GM12864 (cell line): Measurements from ENCODE around the gene TBC1D2.

Source experiments
- DNase-seq: peaks from one replicate; pipeline ENCODE4 v3.0.0-alpha.2; 2011; ENCODE audit warnings: low read depth
- H3K4me3 ChIP-seq: 2 replicates; pipeline ENCODE4 v1.5.1; 2011; ENCODE audit warnings: mild to moderate bottlenecking, low read depth, low read length, control low read depth
- TF ChIP-seq, protein P1 (sequence below): IDR thresholded peaks from 2 replicates; pipeline ENCODE4 v1.5.1; 2011; ENCODE audit warnings: low read depth, mild to moderate bottlenecking, moderate library complexity, low read length, control low read depth, inconsistent platforms; ENCODE audit errors: missing control alignments

TBC1D2 gene

DNA sequence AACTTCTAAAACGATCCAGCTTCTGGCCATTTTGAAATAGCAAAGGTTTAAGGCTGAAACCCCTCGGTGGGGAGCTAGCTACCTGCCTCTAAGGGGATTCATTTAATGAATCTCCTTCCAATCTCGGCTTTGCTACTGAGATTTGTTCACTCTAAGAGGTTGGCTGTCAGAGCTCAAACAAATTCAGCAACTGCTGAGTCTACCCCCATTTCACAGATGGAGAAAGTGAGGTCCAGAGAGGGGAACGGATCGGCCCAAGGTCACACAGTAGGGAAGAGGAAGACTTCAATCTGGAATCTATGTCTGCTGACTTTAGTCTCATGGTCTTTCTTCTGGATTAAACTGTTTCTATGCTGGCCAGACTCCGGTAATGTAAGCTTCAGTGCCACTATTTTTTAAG, 66.0 kb downstream of the TBC1D2 start:
- DNase-seq: no peak
- TF ChIP-seq, protein P1, sequence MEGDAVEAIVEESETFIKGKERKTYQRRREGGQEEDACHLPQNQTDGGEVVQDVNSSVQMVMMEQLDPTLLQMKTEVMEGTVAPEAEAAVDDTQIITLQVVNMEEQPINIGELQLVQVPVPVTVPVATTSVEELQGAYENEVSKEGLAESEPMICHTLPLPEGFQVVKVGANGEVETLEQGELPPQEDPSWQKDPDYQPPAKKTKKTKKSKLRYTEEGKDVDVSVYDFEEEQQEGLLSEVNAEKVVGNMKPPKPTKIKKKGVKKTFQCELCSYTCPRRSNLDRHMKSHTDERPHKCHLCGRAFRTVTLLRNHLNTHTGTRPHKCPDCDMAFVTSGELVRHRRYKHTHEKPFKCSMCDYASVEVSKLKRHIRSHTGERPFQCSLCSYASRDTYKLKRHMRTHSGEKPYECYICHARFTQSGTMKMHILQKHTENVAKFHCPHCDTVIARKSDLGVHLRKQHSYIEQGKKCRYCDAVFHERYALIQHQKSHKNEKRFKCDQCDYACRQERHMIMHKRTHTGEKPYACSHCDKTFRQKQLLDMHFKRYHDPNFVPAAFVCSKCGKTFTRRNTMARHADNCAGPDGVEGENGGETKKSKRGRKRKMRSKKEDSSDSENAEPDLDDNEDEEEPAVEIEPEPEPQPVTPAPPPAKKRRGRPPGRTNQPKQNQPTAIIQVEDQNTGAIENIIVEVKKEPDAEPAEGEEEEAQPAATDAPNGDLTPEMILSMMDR: no peak
- H3K4me3 ChIP-seq: no peak overlapping the region

DNA sequence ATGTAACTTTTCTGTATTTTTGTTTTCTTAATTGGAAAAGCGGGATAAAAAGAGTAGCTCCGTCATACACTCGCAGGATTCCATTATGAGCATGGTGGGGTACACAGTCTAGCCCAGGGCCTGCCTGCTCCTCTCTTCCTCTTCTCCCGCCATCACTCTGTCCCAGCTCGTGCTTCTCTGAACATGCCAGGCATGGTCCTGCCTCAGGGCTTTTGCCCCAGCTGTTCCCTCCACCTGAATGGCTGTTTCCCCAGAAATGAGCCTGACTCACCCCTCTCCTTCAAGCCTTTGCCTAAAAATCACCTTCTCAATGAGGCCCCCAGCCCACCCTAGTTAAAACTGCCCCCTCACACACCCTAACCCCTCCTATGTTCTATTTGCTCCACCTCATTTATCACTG, 67.5 kb downstream of the TBC1D2 start:
- H3K4me3 ChIP-seq: no peak overlapping the region
- no peak for DNase-seq
- TF ChIP-seq, protein P1: no peak

DNA sequence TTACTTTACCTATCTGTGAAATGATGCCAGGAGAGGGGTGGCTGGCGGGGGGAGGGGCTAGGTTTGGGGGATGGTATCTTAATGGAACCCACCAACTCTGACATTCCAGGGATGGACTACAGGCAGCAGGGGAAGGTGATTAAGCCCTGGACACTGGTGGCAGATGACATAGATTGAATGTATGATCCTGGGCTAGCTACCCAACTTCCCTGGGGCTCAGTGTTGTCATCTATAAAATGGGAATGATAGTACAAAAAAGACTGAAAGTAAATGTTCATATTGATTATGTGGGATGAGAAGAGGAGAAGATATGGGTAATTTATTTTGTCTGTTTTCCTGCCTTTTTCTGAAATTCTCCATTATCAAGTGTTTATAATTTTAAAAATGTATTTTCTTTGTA, 69.2 kb downstream of the TBC1D2 start:
- TF ChIP-seq, protein P1: no peak
- DNase-seq: no peak
- H3K4me3 ChIP-seq: no peak overlapping the region

DNA sequence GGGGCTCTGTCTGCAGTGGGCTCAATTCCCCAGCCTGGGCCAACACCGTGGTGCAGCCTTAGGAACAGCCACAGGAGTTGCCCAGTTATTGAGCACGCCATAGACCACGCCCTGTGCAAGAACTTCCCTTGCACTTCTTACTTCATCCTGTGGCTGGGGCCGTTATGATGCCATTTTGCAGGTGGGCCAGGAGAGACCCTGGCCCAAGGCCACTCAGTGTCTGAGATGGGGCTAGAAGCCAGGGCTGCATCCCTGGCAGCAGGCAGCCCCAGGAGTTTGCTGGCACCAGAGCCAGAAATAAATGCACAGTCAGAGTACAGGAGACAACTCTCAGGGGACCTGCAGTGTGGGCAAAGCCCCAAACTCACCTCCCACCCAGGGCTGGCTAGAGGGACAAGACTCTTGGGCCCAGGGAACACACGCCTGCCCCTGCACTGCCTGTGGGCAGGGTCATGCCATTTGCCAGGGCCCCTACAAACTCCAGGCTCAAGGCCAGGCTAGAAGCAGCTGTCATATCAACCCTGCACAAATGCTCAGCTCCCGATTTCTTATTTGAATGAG, 69.8 kb downstream of the TBC1D2 start:
- H3K4me3 ChIP-seq: no peak overlapping the region
- no peak for DNase-seq
- TF ChIP-seq, protein P1: no peak

DNA sequence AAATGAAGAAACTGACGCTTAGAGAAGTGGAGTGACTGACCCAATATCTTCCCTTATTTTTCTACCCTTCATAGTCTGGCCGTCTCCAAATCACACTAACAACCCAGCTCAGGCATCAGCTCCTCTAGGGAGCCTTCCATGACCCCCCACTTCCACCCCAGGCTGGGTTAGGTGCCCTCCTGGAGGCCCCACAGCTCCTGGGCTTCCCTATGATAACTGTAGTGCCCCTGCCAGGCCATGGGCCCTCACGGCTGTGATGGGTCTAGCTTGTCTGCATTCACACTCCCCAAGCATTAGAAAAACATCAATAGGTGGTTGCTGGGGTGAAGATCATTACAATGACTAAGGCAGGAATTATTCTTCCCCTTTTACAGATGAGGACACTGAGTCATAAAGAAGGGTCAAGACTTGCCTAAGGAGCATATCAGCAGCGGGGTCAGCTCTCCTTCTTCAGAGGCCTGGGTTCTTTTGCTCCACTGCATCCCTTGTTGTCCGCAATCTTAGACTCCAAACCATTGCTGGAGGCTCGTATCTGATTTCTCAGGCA, 70.4 kb downstream of the TBC1D2 start:
- TF ChIP-seq, protein P1: no peak
- H3K4me3 ChIP-seq: no peak overlapping the region
- DNase-seq: no peak

DNA sequence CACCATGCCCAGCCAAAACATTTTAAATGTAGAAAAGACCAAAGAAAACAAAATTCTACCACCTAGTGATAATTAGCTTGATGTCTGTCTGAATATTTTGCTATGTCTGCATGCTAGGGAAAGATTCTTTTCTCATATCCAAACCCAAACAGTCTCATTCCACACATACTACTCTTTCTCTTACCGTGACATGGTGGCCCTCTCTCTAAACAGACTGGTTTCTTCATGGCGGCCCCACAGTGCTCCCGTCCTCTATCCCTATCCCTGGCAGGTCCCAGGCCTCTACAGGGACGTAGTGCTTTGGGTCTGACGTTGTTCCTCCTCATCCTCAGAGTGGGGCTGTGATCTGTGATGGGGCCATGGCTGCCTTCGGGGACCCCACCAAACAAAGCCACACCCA, 71.1 kb downstream of the TBC1D2 start:
- no peak overlapping the region for H3K4me3 ChIP-seq

More for the DNA sequence above, 71.1 kb downstream of the TBC1D2 start:
- TF ChIP-seq, protein P1: no peak
- DNase-seq: no peak
